HepG2 (cell line): ENCODE data around the gene CKAP5. TPM values are rescaled to one million over a fixed set of nuclear protein-coding genes. Genes with fewer than 3 reads are reported as not detected.

ENCODE experiments used
- CC2D1A ChIP-seq: sonication (generic); formaldehyde crosslinking; IDR thresholded peaks from 2 replicates; pipeline ENCODE4 v1.8.1; 2023; ENCODE audit warnings: mild to moderate bottlenecking, missing genetic modification reagents
- HNRNPH1 ChIP-seq: fragments of 200-400 bp; formaldehyde crosslinking; optimal IDR thresholded peaks from 2 replicates; pipeline ENCODE3; 2017; ENCODE audit warnings: mild to moderate bottlenecking, low read depth, low read length
- KDM1A ChIP-seq: IDR thresholded peaks from 2 replicates; pipeline ENCODE4 v1.6.1; 2016; ENCODE audit warnings: missing compliant biosample characterization
- KDM4B ChIP-seq: sonication (generic); formaldehyde crosslinking; IDR thresholded peaks from 2 replicates; pipeline ENCODE4 v1.4.0; 2020; ENCODE audit warnings: missing genetic modification reagents
- KLF9 ChIP-seq: IDR thresholded peaks from 2 replicates; pipeline ENCODE4 v1.6.1; 2016; ENCODE audit warnings: low read depth
- MXD4 ChIP-seq: IDR thresholded peaks from 2 replicates; pipeline ENCODE4 v1.6.1; 2016; ENCODE audit warnings: mild to moderate bottlenecking, missing biosample characterization, missing genetic modification reagents
- MYC ChIP-seq: sonication (generic); formaldehyde crosslinking; IDR thresholded peaks from 2 replicates; pipeline ENCODE4 v1.9.0; 2021; ENCODE audit warnings: missing genetic modification reagents, borderline replicate concordance
- NCOA2 ChIP-seq: sonication (generic); formaldehyde crosslinking; IDR thresholded peaks from 2 replicates; pipeline ENCODE4 v1.8.0; 2022; ENCODE audit warnings: inconsistent platforms
- NKX3-1 ChIP-seq: sonication (generic); formaldehyde crosslinking; IDR thresholded peaks from 2 replicates; pipeline ENCODE4 v1.5.0; 2020; ENCODE audit warnings: missing genetic modification reagents
- NONO ChIP-seq, 2 experiments: fragments of 450-650 bp in 1 of 2; sonication (generic) in 1 of 2; formaldehyde crosslinking in 1 of 2; IDR thresholded peaks in 1 of 2; conservative IDR thresholded peaks in 1 of 2; 2 replicates each; pipeline versions ENCODE4 v1.6.1 to v1.8.0; 2017 to 2022; ENCODE audit warnings: mild to moderate bottlenecking in 1 of 2, missing genetic modification reagents in 1 of 2, moderate library complexity in 1 of 2
- POLR2AphosphoS2 ChIP-seq: IDR thresholded peaks from 2 replicates; pipeline ENCODE4 v1.6.1; 2011; ENCODE audit warnings: low read depth, low read length, improper control_type of control experiment
- SAP130 ChIP-seq: IDR thresholded peaks from 2 replicates; pipeline ENCODE4 v1.6.1; 2016; ENCODE audit warnings: low read depth
- SRY ChIP-seq: sonication (generic); formaldehyde crosslinking; IDR thresholded peaks from 2 replicates; pipeline ENCODE4 v1.8.0; 2022; ENCODE audit warnings: mild to moderate bottlenecking, missing genetic modification reagents
- TBL1XR1 ChIP-seq: fragments of 150-350 bp; IDR thresholded peaks from 2 replicates; pipeline ENCODE4 v1.6.1; 2014; ENCODE audit warnings: borderline replicate concordance, low read length; ENCODE audit not compliant: partially characterized antibody
- ZFP82 ChIP-seq: sonication (generic); formaldehyde crosslinking; IDR thresholded peaks from 2 replicates; pipeline ENCODE4 v1.5.1; 2020; ENCODE audit warnings: mild to moderate bottlenecking, missing genetic modification reagents, borderline replicate concordance
- ZNF124 ChIP-seq: sonication (generic); formaldehyde crosslinking; IDR thresholded peaks from 2 replicates; pipeline ENCODE4 v1.4.0; 2020; ENCODE audit warnings: missing genetic modification reagents
- ZNF138 ChIP-seq: sonication (generic); formaldehyde crosslinking; IDR thresholded peaks from 2 replicates; pipeline ENCODE4 v1.5.0; 2020; ENCODE audit warnings: mild to moderate bottlenecking, low read depth, missing genetic modification reagents
- ZNF256 ChIP-seq: sonication (generic); formaldehyde crosslinking; conservative IDR thresholded peaks from 2 replicates; pipeline ENCODE4 v1.4.0; 2020; ENCODE audit warnings: missing genetic modification reagents
- ZNF337 ChIP-seq: sonication (generic); formaldehyde crosslinking; IDR thresholded peaks from 2 replicates; pipeline ENCODE4 v1.5.1; 2020; ENCODE audit warnings: missing genetic modification reagents, low read depth, mild to moderate bottlenecking, borderline replicate concordance
- ZNF354B ChIP-seq: sonication (generic); formaldehyde crosslinking; IDR thresholded peaks from 2 replicates; pipeline ENCODE4 v1.8.0; 2022; ENCODE audit warnings: mild to moderate bottlenecking, missing genetic modification reagents
- ZNF441 ChIP-seq: sonication (generic); formaldehyde crosslinking; IDR thresholded peaks from 2 replicates; pipeline ENCODE4 v1.7.0; 2021; ENCODE audit warnings: missing genetic modification reagents, borderline replicate concordance
- ZNF556 ChIP-seq: sonication (generic); formaldehyde crosslinking; IDR thresholded peaks from 2 replicates; pipeline ENCODE4 v1.4.0; 2020; ENCODE audit warnings: mild to moderate bottlenecking, missing genetic modification reagents, borderline replicate concordance
- ZNF619 ChIP-seq: sonication (generic); formaldehyde crosslinking; IDR thresholded peaks from 2 replicates; pipeline ENCODE4 v1.4.0; 2020; ENCODE audit warnings: mild to moderate bottlenecking, missing genetic modification reagents
- ZNF749 ChIP-seq: sonication (generic); formaldehyde crosslinking; IDR thresholded peaks from 2 replicates; pipeline ENCODE4 v1.8.0; 2022; ENCODE audit warnings: mild to moderate bottlenecking, missing genetic modification reagents, moderate library complexity, borderline replicate concordance
- ZNF792 ChIP-seq: IDR thresholded peaks from 2 replicates; pipeline ENCODE4 v1.6.1; 2016
- polyA plus RNA-seq, 8 experiments: library from polyadenylated mRNA; depleted of rRNA in 3 of 8; stranded (reverse) in 7 of 8; unstranded in 1 of 8; fragments of >200 nt; fragmentation: Illumina TruSeq in 4 of 8; extraction: Trizol in 4 of 8; gene quantifications; 2 replicates each; pipeline versions ENCODE4 v1.2.1 to v1.2.3, GENCODE V29; 2011 to 2016; ENCODE audit warnings: low read depth in 4 of 8, missing spikeins in 1 of 8, mixed read lengths in 1 of 8; ENCODE audit not compliant: insufficient read depth in 1 of 8
- total RNA-seq, 5 experiments: library from RNA; depleted of rRNA; stranded (reverse); fragments of >200 nt; fragmentation: Illumina TruSeq; extraction: Trizol; gene quantifications; 2 replicates each; pipeline ENCODE4 v1.2.3, GENCODE V29; 2016; ENCODE audit warnings: low read depth in 1 of 5
- TF ChIP-seq, protein P1 (sequence below): sonication (generic); formaldehyde crosslinking; IDR thresholded peaks from 2 replicates; pipeline ENCODE4 v1.8.0; 2022; ENCODE audit warnings: mild to moderate bottlenecking, missing genetic modification reagents, borderline replicate concordance
- TF ChIP-seq, protein P2 (sequence below), 2 experiments: sonication (generic) in 1 of 2; formaldehyde crosslinking in 1 of 2; IDR thresholded peaks; 2 replicates each; pipeline versions ENCODE4 v1.5.1 to v1.6.1; 2011 to 2020; ENCODE audit warnings: borderline replicate concordance in 1 of 2, low read depth in 1 of 2, low read length in 1 of 2, mild to moderate bottlenecking in 1 of 2, missing genetic modification reagents in 1 of 2, moderate library complexity in 1 of 2

The CKAP5 gene
- total and polyA plus RNA-seq, 2 of the 13 experiments (the other 11 are each of a cell fraction or from before 2014, with no cell fraction given) = 79.2 to 103 TPM

DNA sequence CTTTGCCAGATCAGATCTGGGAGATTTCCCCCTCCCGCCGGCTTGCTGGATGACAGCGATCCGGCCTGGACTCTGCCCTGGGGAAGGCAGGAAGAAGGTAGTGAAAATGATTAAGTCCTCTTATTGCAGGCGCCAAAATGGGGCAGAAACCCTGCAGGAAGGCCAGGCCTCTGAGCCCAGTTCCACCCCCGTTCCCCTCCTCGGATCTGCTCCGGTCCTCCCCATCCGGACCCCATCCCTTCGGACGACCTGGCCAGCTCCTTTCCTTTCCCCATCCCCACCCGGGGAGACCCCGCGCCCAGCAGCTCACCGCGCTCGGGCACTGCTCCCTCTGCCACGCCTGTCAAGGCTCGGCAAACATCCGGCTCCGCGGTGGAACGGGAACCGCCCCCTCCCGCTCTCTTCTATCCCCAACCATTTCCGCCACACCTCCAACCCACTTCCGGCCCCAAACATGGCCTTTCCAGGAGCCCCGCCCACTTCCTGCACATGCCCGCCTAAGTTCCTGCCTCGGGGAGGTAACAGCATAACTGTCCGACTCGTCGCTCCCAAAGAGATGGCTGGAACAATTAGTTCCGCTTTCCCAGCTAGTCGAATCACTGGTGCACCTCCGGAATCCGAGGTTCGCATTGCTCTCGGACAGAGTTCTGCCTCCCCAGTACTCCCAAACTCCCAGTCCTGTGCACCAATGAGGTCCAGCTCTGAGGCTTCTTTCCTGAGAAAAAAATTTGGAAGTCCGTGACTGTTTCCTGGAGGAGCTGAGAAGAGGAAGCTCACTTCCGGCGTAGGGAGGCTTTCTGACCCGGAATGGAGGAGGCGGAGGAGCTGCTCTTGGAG, 145.6 kb downstream of the CKAP5 start, which contains the start of the genes ARHGAP1 and ZNF408 (continued):
- TF ChIP-seq SRY (CRISPR knock-in tag) (peak; percentile 74; the same call in 1 of the 2 replicates), NCOA2 (CRISPR knock-in tag) (peak; percentile 48), SAP130 (CRISPR knock-in tag) (peak; percentile 99), ZNF337 (CRISPR knock-in tag) (peak; percentile 71; the same call in 1 of the 2 replicates), KLF9 (CRISPR knock-in tag) (peak; percentile 73; the same call in 1 of the 2 replicates), KDM4B (CRISPR knock-in tag) (no peak; the same call in 1 of the 2 replicates), ZNF556 (peak; percentile 73; the same call in 1 of the 2 replicates), ZNF749 (CRISPR knock-in tag) (peak; percentile 86), ZNF441 (CRISPR knock-in tag) (no peak), NONO (IDR thresholded peaks at IDR 0.05) (no peak), NONO (CRISPR knock-in tag; conservative IDR thresholded peaks at IDR 0.05) (peak; percentile 90), ZNF619 (CRISPR knock-in tag) (0 out of 2 replicates have a peak, but pooled peaks have one; percentile 12), NKX3-1 (peak; percentile 24; the same call in 1 of the 2 replicates), TBL1XR1 (peak; percentile 17), ZFP82 (CRISPR knock-in tag) (peak; percentile 80; the same call in 1 of the 2 replicates), KDM1A (CRISPR knock-in tag) (no peak), ZNF124 (CRISPR knock-in tag) (peak; percentile 88), HNRNPH1 (peak; percentile 71), CC2D1A (CRISPR knock-in tag) (no peak), ZNF354B (0 out of 2 replicates have a peak, but pooled peaks have one; percentile 66), ZNF792 (peak; percentile 83; the same call in 1 of the 2 replicates), ZNF256 (peak; percentile 26; the same call in 1 of the 2 replicates), POLR2AphosphoS2 (no peak), ZNF138 (CRISPR knock-in tag) (no peak), MYC (CRISPR knock-in tag) (peak; percentile 92), MXD4 (CRISPR knock-in tag) (peak; percentile 71; the same call in 1 of the 2 replicates)
- TF ChIP-seq, protein P1, sequence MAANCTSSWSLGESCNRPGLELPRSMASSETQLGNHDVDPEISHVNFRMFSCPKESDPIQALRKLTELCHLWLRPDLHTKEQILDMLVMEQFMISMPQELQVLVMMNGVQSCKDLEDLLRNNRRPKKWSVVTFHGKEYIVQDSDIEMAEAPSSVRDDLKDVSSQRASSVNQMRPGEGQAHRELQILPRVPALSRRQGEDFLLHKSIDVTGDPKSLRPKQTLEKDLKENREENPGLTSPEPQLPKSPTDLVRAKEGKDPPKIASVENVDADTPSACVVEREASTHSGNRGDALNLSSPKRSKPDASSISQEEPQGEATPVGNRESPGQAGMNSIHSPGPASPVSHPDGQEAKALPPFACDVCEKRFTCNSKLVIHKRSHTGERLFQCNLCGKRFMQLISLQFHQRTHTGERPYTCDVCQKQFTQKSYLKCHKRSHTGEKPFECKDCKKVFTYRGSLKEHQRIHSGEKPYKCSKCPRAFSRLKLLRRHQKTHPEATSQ = peak; percentile 79; the same call in 1 of the 2 replicates
- TF ChIP-seq, protein P2, sequence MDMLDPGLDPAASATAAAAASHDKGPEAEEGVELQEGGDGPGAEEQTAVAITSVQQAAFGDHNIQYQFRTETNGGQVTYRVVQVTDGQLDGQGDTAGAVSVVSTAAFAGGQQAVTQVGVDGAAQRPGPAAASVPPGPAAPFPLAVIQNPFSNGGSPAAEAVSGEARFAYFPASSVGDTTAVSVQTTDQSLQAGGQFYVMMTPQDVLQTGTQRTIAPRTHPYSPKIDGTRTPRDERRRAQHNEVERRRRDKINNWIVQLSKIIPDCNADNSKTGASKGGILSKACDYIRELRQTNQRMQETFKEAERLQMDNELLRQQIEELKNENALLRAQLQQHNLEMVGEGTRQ (IDR thresholded peaks at IDR 0.05; ENCODE audit: low read depth, low read length) = no peak
- TF ChIP-seq, protein P2 (CRISPR knock-in tag; IDR thresholded peaks at IDR 0.05; ENCODE audit: borderline replicate concordance) = peak; percentile 91
